Left lung (tissue), 10 donors: ENCODE data around the gene MKNK1. TPM values are rescaled to one million over a fixed set of nuclear protein-coding genes. Genes with fewer than 3 reads are reported as not detected.

Experiments
- ATAC-seq: fragments of 200-7000 bp; cut with Tn5 transposase; one replicate; pipeline ENCODE4 v1.9.1; 2020; ENCODE audit warnings: moderate library complexity
- DNase-seq, 4 donors: peaks; one replicate each; pipeline ENCODE4 v3.0.0-alpha.2; 2013 to 2020
- H3K27ac ChIP-seq, 2 donors: fragments of 200-600 bp; sonication (generic) in 1 of 2; one replicate each; pipeline versions ENCODE4 v1.5.0 to v1.8.0; 2020 to 2021
- H3K27me3 ChIP-seq, 2 donors: fragments of 200-600 bp; sonication (generic) in 1 of 2; one replicate each; pipeline versions ENCODE4 v1.5.0 to v1.8.0; 2020 to 2021
- H3K36me3 ChIP-seq, 2 donors: fragments of 200-600 bp; sonication (generic) in 1 of 2; one replicate each; pipeline versions ENCODE4 v1.5.0 to v1.8.0; 2020 to 2021
- H3K4me1 ChIP-seq, 2 donors: fragments of 200-600 bp; one replicate each; pipeline ENCODE4 v1.8.0; 2021
- H3K4me3 ChIP-seq, 2 donors: fragments of 200-600 bp; sonication (generic) in 1 of 2; one replicate each; pipeline versions ENCODE4 v1.5.0 to v1.8.0; 2020 to 2021; ENCODE audit warnings: mild to moderate bottlenecking in 1 of 2
- H3K9me3 ChIP-seq, 2 donors: fragments of 200-600 bp; sonication (generic) in 1 of 2; one replicate each; pipeline versions ENCODE4 v1.5.0 to v1.8.0; 2020 to 2021
- CTCF ChIP-seq, 2 donors: fragments of 200-600 bp; sonication (generic) in 1 of 2; IDR thresholded peaks; one replicate each; pipeline versions ENCODE4 v1.5.0 to v1.8.0; 2021; ENCODE audit warnings: antibody characterized with exemption in 2 of 2
- intact Hi-C, 2 donors: fragments of 100-400 bp; cut with DNase I; formaldehyde crosslinking; loops; one replicate each; pipeline versions ENCODE4 v1.11.2 to v1.14.2; 2022
- polyA plus RNA-seq, 6 donors: library from polyadenylated mRNA; unstranded; fragments of 120-200 nt; gene quantifications; one replicate each; pipeline ENCODE4 v1.2.1, GENCODE V29; 2013; ENCODE audit not compliant: insufficient read length in 6 of 6
- total RNA-seq, 2 donors: library from RNA; stranded (reverse); fragmentation: NEBNext Ultra II Directional; extraction: Animal tissue kit (Norgen Biotek cat#: 25700); gene quantifications; one replicate each; pipeline ENCODE4 v1.2.1, GENCODE V29; 2021
- donor health status: DM: no; HTN: yes; CAD: no.
- donor health status: DM: no; HTN: no; CAD: no.

Gene MKNK1
- total and polyA plus RNA-seq, 8 donors, result 42.2 to 96.0 (median 51.4) TPM

GRCh38 chr1:46645815-46646214 is 41.7 kb upstream of the MKNK1 start:
- DNase-seq (no peak), ATAC-seq (no peak)
- no peaks in the 10 kb centered on the region for H3K27me3 ChIP-seq
- H3K36me3 ChIP-seq, result peaks cover 0 to 52% of the 10 kb centered on the region in 2 donors
- no peak overlapping the region for H3K4me3 ChIP-seq
- no peak overlapping the region for H3K27ac ChIP-seq
- no peak for TF ChIP-seq CTCF (IDR thresholded peaks at IDR 0.05)
- H3K9me3 ChIP-seq, result peaks cover 0 to 2% of the 10 kb centered on the region in 2 donors
- H3K4me1 ChIP-seq, result no peaks in the 10 kb centered on the region
- intact Hi-C loops, result no loop called here

GRCh38 chr1:46643368-46643775 is 39.3 kb upstream of the MKNK1 start:
- H3K27me3 ChIP-seq, result no peaks in the 10 kb centered on the region
- intact Hi-C loops, result no loop called here
- no peaks in the 10 kb centered on the region for H3K9me3 ChIP-seq
- ATAC-seq (no peak), DNase-seq (peak in 2 of 4 donors; percentile 24 to 33)
- H3K27ac ChIP-seq, result no peak overlapping the region
- no peak overlapping the region for H3K4me3 ChIP-seq
- no peaks in the 10 kb centered on the region for H3K4me1 ChIP-seq
- H3K36me3 ChIP-seq, result peaks cover 0 to 28% of the 10 kb centered on the region in 2 donors
- TF ChIP-seq CTCF (IDR thresholded peaks at IDR 0.05), result no peak

- Histone ChIP-seq H3K9me3 (no peaks in the 10 kb centered on the region), H3K4me1 (no peaks in the 10 kb centered on the region), H3K27ac (no peak overlapping the region), H3K27me3 (no peaks in the 10 kb centered on the region), H3K36me3 (peaks cover 0 to 19% of the 10 kb centered on the region in 2 donors), H3K4me3 (no peak overlapping the region)
- intact Hi-C loops, result no loop called here
- DNase-seq, result no peak
- no peak for TF ChIP-seq CTCF (IDR thresholded peaks at IDR 0.05)
- no peak for ATAC-seq
Observed at GRCh38 chr1:46642115-46642680, 38.1 kb upstream of the MKNK1 start.

DNA sequence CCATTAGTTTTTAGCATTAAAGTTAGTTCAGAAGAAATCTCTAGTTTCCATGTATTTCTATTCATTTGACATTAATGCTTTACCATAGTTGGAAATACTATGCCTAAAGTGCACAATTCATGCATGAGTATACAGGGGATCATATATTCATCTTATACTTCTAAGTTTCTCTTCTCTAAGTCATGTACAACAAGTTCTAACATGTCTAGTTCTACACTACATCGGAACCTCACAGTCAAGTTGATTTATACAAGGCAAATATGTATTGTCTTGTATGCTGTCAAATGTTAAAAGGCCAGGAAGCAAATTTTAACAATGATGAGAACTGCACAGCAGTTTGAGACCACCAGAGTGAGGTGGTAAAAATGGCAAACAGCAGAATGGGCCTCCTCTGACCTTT is 35.5 kb upstream of the MKNK1 start:
- H3K4me1 ChIP-seq, result no peaks in the 10 kb centered on the region
- peaks cover 0 to 36% of the 10 kb centered on the region in 2 donors for H3K36me3 ChIP-seq
- ATAC-seq (no peak), DNase-seq (no peak)
- intact Hi-C loops, result no loop called here
- H3K27ac ChIP-seq, result no peak overlapping the region
- H3K27me3 ChIP-seq, result no peaks in the 10 kb centered on the region
- TF ChIP-seq CTCF (IDR thresholded peaks at IDR 0.05), result no peak
- no peak overlapping the region for H3K4me3 ChIP-seq
- no peaks in the 10 kb centered on the region for H3K9me3 ChIP-seq

DNA sequence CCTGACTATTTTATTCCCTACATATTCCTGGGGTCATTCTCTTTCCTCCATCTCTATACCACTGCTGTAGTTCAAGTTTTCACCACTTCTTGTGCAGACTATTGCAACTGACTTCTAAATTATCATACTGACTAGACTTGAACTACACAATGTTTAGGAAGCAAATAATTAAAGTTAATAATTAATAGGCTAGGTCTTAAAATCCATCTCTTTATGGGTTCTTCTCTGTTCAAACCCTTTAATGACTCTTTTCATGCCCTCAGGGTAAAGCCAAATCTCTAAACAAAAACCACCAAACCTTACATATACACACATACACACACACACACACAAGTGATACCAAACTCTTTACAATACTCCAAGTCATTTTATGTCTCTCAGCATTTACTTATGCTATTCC is 34.9 kb upstream of the MKNK1 start:
- H3K27me3 ChIP-seq, result no peaks in the 10 kb centered on the region
- no peak overlapping the region for H3K4me3 ChIP-seq
- ATAC-seq (no peak), DNase-seq (no peak)
- no peaks in the 10 kb centered on the region for H3K9me3 ChIP-seq
- H3K27ac ChIP-seq, result no peak overlapping the region
- no peaks in the 10 kb centered on the region for H3K4me1 ChIP-seq
- intact Hi-C loops, result no loop called here
- H3K36me3 ChIP-seq, result peaks cover 0 to 42% of the 10 kb centered on the region in 2 donors
- no peak for TF ChIP-seq CTCF (IDR thresholded peaks at IDR 0.05)
